ENCODE measurements around the gene ELAVL4. TPM values are rescaled to one million over a fixed set of nuclear protein-coding genes. Genes with fewer than 3 reads are reported as not detected.

The ELAVL4 gene
- total RNA-seq, 1 donor from 2014 or later: 477 TPM

DNA sequence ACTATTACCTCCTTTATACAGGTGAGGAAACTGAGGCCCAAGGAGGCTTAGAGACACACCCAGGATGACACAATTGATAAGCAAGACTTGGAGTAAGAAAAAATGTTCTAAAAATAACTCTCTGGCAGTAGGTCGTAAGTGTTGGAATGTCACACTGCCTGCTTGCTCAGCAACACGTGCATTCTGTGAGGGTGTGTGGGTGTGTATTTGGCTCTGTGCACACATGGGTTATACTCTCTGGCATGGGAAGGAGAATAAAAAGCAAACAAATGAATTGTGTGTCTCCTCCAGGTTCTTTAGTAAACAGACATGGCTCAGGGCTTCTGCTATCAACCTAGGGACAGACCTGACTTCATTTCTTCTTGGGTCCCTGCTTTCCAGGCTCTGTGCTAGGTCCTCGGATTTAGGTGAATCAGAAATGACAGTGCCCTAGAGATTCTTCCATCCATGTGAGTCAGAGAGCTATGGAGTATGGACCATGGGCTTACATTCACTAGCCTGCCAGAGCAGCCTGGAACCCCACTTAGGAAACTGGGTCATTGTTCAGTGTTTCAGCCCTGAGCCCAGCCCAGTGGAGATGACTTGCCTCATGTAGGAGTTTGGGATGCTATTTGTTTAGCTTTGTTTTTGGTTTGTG is 72.4 kb downstream of the ELAVL4 start:
- Mint-ChIP-seq H3K9me3 (ENCODE audit: unreplicated experiment) (peaks cover 17% of the 10 kb centered on the region), H3K4me1 (ENCODE audit: low read depth, unreplicated experiment) (peaks cover 58% of the 10 kb centered on the region), H3K4me3 (ENCODE audit: unreplicated experiment) (no peak overlapping the region), H3K27ac (ENCODE audit: unreplicated experiment) (no peak overlapping the region), H3K27me3 (ENCODE audit: unreplicated experiment) (peaks cover 8% of the 10 kb centered on the region), H3K36me3 (ENCODE audit: unreplicated experiment) (no peaks in the 10 kb centered on the region)
- TF ChIP-seq CTCF (IDR thresholded peaks at IDR 0.05; ENCODE audit: partially characterized antibody, unreplicated experiment): no peak
- DNase-seq: no peak

GRCh38 chr1:50183378-50184133 is 74.8 kb downstream of the ELAVL4 start:
- peak; percentile 51 for DNase-seq
- Mint-ChIP-seq H3K27ac (ENCODE audit: unreplicated experiment) (no peak overlapping the region), H3K4me3 (ENCODE audit: unreplicated experiment) (peak overlapping the region; percentile 48), H3K9me3 (ENCODE audit: unreplicated experiment) (peaks cover 22% of the 10 kb centered on the region), H3K27me3 (ENCODE audit: unreplicated experiment) (peaks cover 12% of the 10 kb centered on the region), H3K36me3 (ENCODE audit: unreplicated experiment) (no peaks in the 10 kb centered on the region), H3K4me1 (ENCODE audit: low read depth, unreplicated experiment) (peaks cover 40% of the 10 kb centered on the region)
- TF ChIP-seq CTCF (IDR thresholded peaks at IDR 0.05; ENCODE audit: partially characterized antibody, unreplicated experiment): no peak

- Mint-ChIP-seq H3K4me3 (ENCODE audit: unreplicated experiment) (no peak overlapping the region), H3K27me3 (ENCODE audit: unreplicated experiment) (peaks cover 23% of the 10 kb centered on the region), H3K27ac (ENCODE audit: unreplicated experiment) (peak overlapping the region; percentile 39), H3K4me1 (ENCODE audit: low read depth, unreplicated experiment) (peaks cover 45% of the 10 kb centered on the region), H3K9me3 (ENCODE audit: unreplicated experiment) (peaks cover 27% of the 10 kb centered on the region), H3K36me3 (ENCODE audit: unreplicated experiment) (peaks cover 1% of the 10 kb centered on the region)
- no peak for TF ChIP-seq CTCF (IDR thresholded peaks at IDR 0.05; ENCODE audit: partially characterized antibody, unreplicated experiment)
- no peak for DNase-seq
Measured at GRCh38 chr1:50189369-50189768, 80.6 kb downstream of the ELAVL4 start.

GRCh38 chr1:50193002-50193401 is 84.3 kb downstream of the ELAVL4 start:
- peak overlapping the region; percentile 65 for H3K4me3 Mint-ChIP-seq (ENCODE audit: unreplicated experiment)
- peaks cover 10% of the 10 kb centered on the region for H3K36me3 Mint-ChIP-seq (ENCODE audit: unreplicated experiment)
- no peak for DNase-seq
- peaks cover 26% of the 10 kb centered on the region for H3K9me3 Mint-ChIP-seq (ENCODE audit: unreplicated experiment)
- H3K27me3 Mint-ChIP-seq (ENCODE audit: unreplicated experiment): peaks cover 25% of the 10 kb centered on the region
- no peak for TF ChIP-seq CTCF (IDR thresholded peaks at IDR 0.05; ENCODE audit: partially characterized antibody, unreplicated experiment)
- H3K27ac Mint-ChIP-seq (ENCODE audit: unreplicated experiment): peak overlapping the region; percentile 79
- H3K4me1 Mint-ChIP-seq (ENCODE audit: low read depth, unreplicated experiment): peaks cover 64% of the 10 kb centered on the region

- Mint-ChIP-seq H3K36me3 (ENCODE audit: unreplicated experiment) (peaks cover 10% of the 10 kb centered on the region), H3K4me3 (ENCODE audit: unreplicated experiment) (no peak overlapping the region), H3K9me3 (ENCODE audit: unreplicated experiment) (peaks cover 18% of the 10 kb centered on the region), H3K27me3 (ENCODE audit: unreplicated experiment) (peaks cover 16% of the 10 kb centered on the region), H3K27ac (ENCODE audit: unreplicated experiment) (peak overlapping the region; percentile 24), H3K4me1 (ENCODE audit: low read depth, unreplicated experiment) (peaks cover 55% of the 10 kb centered on the region)
- no peak for DNase-seq
- no peak for TF ChIP-seq CTCF (IDR thresholded peaks at IDR 0.05; ENCODE audit: partially characterized antibody, unreplicated experiment)
Measured at GRCh38 chr1:50195205-50195604, 86.5 kb downstream of the ELAVL4 start.
